Ishikawa (cell line): ENCODE results near the gene ADIPOQ.

Source experiments
- CEBPB ChIP-seq: IDR thresholded peaks from 2 replicates; pipeline ENCODE4 v1.6.1; 2012
- EP300 ChIP-seq: IDR thresholded peaks from 2 replicates; pipeline ENCODE4 v1.6.1; 2012; ENCODE audit warnings: borderline replicate concordance
- FOXM1 ChIP-seq: IDR thresholded peaks from 2 replicates; pipeline ENCODE4 v1.6.1; 2012; ENCODE audit warnings: low read depth, borderline replicate concordance
- MAX ChIP-seq: IDR thresholded peaks from 2 replicates; pipeline ENCODE4 v1.6.1; 2012
- NFIC ChIP-seq: IDR thresholded peaks from 2 replicates; pipeline ENCODE4 v1.6.1; 2012
- REST ChIP-seq: IDR thresholded peaks from 2 replicates; pipeline ENCODE4 v1.6.1; 2012; ENCODE audit warnings: low read depth, mild to moderate bottlenecking
- TAF1 ChIP-seq: IDR thresholded peaks from 2 replicates; pipeline ENCODE4 v1.6.1; 2012; ENCODE audit warnings: low read depth, mild to moderate bottlenecking
- TCF12 ChIP-seq: IDR thresholded peaks from 2 replicates; pipeline ENCODE4 v1.6.1; 2012; ENCODE audit warnings: low read depth
- YY1 ChIP-seq: IDR thresholded peaks from 2 replicates; pipeline ENCODE4 v1.6.1; 2012; ENCODE audit warnings: low read depth

- TF ChIP-seq REST (no peak), TAF1 (no peak), EP300 (no peak), YY1 (no peak), NFIC (no peak), TCF12 (no peak), FOXM1 (no peak), MAX (no peak), CEBPB (no peak)
Observed at GRCh38 chr3:186849374-186849975, 7.0 kb downstream of the ADIPOQ start.
